Activated CD8-positive, alpha-beta memory T cell treated with anti-CD3 and anti-CD28 coated beads for 24 hours (primary cell): ENCODE results near the gene MCM7.

Source experiments
- DNase-seq: peaks from one replicate; pipeline ENCODE4 v3.0.0-alpha.2; 2020

The MCM7 gene

GRCh38 chr7:100093054-100093453, 8.1 kb downstream of the MCM7 start:
- no peak for DNase-seq

GRCh38 chr7:100091411-100092181, 9.6 kb downstream of the MCM7 start:
- DNase-seq, result peak; percentile 70

GRCh38 chr7:100090527-100091410, 10.4 kb downstream of the MCM7 start:
- peak; percentile 64 for DNase-seq

- no peak for DNase-seq
Observed at GRCh38 chr7:100089458-100090196, 11.6 kb downstream of the MCM7 start.

- peak; percentile 95 for DNase-seq
Observed at GRCh38 chr7:100088621-100089457, 12.4 kb downstream of the MCM7 start, which contains the start of gene COPS6. Gene COPS6, plus strand, starts transcription at chr7:100088969. Its CDS starts 22 bp downstream, at chr7:100088991.

- DNase-seq, result no peak
Observed at GRCh38 chr7:100088095-100088620, 13.0 kb downstream of the MCM7 start.

- DNase-seq, result no peak
Observed at GRCh38 chr7:100087055-100087750, 14.0 kb downstream of the MCM7 start.

GRCh38 chr7:100085515-100085914, 15.7 kb downstream of the MCM7 start:
- no peak for DNase-seq

GRCh38 chr7:100082978-100083377, 18.2 kb downstream of the MCM7 start:
- DNase-seq, result no peak

- peak; percentile 98 for DNase-seq
Observed at GRCh38 chr7:100081535-100082102, 19.6 kb downstream of the MCM7 start, which contains the start of gene ZNF3. Gene ZNF3, minus strand, starts transcription at chr7:100081723. Its CDS starts 4,366 bp downstream, at chr7:100077357.

- DNase-seq, result no peak
Observed at GRCh38 chr7:100080907-100081534, 20.2 kb downstream of the MCM7 start.

GRCh38 chr7:100079024-100079560, 22.1 kb downstream of the MCM7 start:
- no peak for DNase-seq

GRCh38 chr7:100077205-100077604, 24.0 kb downstream of the MCM7 start:
- no peak for DNase-seq

- DNase-seq, result no peak
Observed at GRCh38 chr7:100075418-100075817, 25.8 kb downstream of the MCM7 start.

- DNase-seq, result no peak
Observed at GRCh38 chr7:100074841-100075240, 26.4 kb downstream of the MCM7 start.

- DNase-seq, result no peak
Observed at GRCh38 chr7:100072462-100072861, 28.7 kb downstream of the MCM7 start.

- DNase-seq, result no peak
Observed at GRCh38 chr7:100071018-100071723, 30.0 kb downstream of the MCM7 start.

GRCh38 chr7:100069991-100070390, 31.2 kb downstream of the MCM7 start:
- no peak for DNase-seq

- DNase-seq, result no peak
Observed at GRCh38 chr7:100066953-100067352, 34.2 kb downstream of the MCM7 start.
